HG03565 (cell line): Measurements from ENCODE around the gene LIF.

ENCODE experiments used
- ATAC-seq: cut with Tn5 transposase; IDR thresholded peaks from one replicate; pipeline ENCODE4 v1.9.1; 2021; ENCODE audit warnings: mild to moderate bottlenecking, moderate library complexity; ENCODE audit not compliant: unreplicated experiment

The LIF gene

DNA sequence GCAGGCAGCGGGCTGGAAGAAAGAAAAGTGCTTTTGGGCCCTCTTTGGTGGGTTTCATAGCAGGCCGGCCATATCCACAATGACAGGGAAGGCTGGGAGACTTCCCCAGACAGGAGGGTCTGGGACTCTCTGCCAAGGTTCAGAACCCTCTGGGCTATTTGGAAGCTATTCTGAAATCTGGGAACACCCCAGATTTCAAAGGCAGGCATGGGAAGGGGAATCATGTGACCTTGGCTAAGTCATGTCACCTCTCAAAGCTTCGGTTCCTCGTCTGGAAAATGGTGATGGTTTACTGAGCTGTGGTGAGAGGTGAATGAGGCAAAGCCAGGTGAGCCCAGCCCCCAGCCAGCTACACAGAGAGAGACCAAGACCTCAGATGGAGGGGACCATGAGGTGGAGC is 38.1 kb upstream of the LIF start:
- ATAC-seq: no peak

- no peak for ATAC-seq
These were observed 37.6 kb upstream of the LIF start for GRCh38 chr22:30284172-30284571.

- no peak for ATAC-seq
These were observed 36.8 kb upstream of the LIF start for GRCh38 chr22:30283342-30283741.

DNA sequence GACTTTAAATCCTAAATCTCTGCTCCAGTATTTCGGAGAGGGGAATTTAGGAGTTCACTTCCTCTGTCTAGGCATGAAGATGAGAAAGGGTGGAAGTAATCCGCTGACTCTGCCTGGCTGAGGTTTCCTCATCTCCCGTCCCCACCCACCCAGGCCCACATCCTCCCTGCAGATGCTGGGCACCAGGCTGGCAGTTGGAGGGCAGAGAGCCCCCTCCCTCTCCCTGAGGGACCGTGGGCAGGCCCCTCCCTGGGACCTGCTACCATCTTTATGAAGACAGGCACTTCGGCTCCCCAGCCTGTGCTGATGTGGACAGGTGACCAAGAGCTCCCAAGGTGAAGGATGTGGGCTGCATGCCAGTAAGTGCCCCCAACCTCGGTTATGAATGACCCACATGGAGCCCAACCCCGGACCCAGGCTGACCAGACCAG is 36.1 kb upstream of the LIF start:
- no peak for ATAC-seq

GRCh38 chr22:30280505-30280904 is 33.9 kb upstream of the LIF start:
- ATAC-seq: no peak

DNA sequence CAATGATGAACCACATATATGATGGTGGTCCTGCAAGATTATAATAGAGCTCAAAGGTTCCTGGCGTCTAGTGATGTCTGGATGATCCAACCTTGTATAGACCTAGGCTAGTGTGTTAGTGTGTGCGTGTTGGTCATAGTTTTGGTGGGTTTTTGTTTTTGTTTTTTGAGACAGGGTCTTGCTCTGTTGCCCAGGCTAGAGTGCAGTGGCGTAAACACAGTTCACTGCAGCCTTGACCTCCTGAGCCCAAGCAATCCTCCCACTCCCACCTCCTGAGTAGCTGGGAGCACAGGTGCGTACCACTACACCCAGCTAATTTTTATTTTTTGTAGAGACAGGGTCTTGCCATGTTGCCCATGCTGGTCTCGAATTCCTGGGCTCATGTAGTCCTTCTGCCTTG is 33.4 kb upstream of the LIF start:
- ATAC-seq: no peak

- ATAC-seq: no peak
These were observed 32.7 kb upstream of the LIF start for GRCh38 chr22:30279046-30279788.

DNA sequence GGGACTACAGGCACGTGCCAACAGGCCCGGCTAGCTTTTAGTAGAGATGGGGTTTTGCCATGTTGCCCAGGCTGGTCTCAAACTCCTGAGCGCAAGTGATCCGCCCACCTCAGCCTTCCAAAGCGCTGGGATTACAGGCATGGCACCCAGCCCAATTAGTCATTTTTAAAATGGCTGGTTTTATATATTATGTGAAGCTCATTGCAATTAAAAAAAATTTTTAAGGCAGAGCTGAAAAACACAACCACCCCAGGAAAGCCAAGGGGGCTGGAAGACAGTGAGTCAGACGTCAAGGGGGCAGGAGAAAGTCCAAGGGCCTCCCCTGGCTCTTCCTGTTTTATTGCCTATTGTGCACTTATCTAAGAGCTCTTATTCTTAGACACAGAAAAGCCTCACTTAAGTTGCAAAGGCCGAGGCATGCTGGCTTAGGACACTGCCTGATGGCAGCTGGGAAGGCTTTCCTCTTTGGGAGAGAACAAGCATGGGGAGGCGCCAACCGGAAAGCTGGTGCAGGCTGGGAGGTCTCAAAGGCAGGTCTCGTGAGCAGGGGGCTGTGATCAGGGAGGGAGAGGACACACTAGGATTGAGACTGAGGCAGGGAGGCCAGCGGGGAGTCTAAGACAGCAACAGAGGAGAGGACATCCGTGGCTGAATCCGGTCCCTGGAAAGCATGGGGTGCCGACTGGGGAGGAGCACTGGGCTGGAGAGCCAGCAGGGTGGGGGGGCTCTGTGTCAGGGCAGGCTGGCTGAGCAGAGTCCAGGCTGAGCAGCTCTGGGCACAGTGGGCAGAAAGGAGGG is 31.2 kb upstream of the LIF start:
- no peak for ATAC-seq

- ATAC-seq: no peak
These were observed 29.5 kb upstream of the LIF start for GRCh38 chr22:30276039-30276438.

DNA sequence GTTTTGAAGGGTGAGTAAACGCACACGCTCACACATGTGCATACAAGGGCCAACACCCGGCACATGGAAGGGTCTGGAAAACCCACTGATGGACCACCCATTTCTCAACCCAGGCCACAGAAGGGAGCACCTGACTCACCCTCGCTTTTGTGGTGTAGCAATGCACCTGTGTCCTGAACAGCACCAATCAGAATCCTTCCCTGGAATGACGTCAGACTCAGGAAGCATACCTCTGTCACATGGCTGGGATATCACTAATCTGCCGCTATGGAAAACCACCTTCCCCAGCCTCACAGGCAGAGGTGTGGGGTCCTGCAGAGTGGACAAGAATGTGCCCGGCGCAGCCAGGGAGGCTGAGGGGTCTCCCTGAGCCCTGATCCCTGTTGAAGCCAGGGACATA is 29.1 kb upstream of the LIF start:
- ATAC-seq: no peak

DNA sequence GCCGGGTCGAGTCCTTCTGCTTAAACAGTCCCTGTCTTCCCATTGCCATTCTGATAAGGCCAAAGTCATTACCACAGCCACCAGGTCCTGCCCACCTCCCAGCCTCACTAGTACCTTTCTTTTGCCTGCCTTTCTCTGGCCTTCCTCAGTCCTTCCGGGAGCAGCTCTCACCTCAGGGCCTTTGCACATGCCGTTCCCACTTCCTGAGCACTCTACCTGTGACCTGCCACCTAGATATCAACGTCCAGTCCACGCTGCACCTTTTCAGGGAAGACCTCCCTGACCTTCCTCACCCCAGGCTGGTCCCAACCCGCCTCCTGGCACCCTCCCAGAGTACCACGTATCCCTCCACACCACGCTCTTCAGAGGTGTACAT is 27.9 kb upstream of the LIF start:
- ATAC-seq: no peak

- no peak for ATAC-seq
These were observed 27.3 kb upstream of the LIF start for GRCh38 chr22:30273711-30274436.

DNA sequence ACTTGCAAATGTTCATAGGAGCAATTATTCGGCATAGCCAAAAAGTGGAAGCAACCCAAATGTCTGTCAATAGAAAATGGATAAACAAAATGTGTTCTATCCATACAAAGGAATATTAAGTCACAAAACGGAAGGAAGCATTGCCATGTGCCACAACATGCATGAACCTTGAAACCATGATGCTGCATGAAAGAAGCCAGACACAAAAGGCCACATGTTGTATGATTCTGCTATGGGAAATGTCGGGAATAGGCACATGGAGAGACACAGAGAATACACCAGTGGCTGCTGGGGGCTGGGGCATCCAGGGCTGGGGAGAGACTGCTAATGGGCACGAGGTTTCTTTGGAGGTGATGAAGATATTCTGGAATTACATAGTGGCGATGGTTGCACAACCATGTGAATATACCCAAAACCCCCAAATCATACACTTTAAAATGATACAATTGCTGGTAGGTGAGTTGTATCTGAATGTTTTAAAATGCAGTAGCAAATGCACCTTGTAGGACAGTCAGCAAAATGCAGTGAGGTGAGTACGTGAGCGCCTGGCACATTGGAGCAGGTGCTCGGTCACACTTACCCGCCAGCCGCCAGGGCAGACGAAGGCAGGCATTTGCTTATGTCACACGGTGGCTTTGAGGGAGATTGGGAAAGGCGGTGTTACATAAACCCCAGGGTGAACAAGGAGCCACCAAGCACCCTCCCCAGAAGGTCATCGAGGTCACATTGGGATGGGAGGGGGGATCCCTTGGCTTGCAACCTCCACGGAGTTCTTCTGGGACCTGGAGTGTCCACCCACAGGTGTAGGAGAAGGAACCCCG is 26.4 kb upstream of the LIF start:
- ATAC-seq: no peak

DNA sequence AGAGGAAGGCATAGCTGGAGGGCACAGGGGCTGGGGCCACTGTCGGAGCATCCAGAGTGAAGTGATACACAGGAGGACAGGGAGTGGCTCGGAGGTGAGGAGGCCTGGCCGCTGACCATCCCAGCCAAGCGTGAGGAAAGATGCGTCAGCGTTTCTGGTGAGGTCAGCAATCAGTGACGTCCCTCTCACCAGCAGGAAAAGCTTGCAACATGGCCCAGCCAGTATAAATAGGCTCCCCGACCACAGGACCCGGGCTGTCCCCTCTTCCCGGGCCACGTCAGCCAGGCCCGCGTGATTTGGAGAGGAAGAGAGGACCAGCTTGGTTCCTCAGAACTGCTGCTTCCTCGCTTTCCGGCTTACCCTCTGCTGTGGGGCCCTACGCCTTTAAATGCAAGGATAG is 24.3 kb upstream of the LIF start:
- ATAC-seq: no peak

GRCh38 chr22:30268331-30268730 is 21.8 kb upstream of the LIF start:
- no peak for ATAC-seq

- no peak for ATAC-seq
These were observed 21.1 kb upstream of the LIF start for GRCh38 chr22:30267382-30268302.

- ATAC-seq: no peak
These were observed 20.2 kb upstream of the LIF start, which contains the start of gene OSM for GRCh38 chr22:30266445-30267381. TSS of gene OSM (minus strand) at chr22:30266851. CDS start at chr22:30266799, 52 bp downstream.

- peak; percentile 52 for ATAC-seq
These were observed 19.4 kb upstream of the LIF start for GRCh38 chr22:30265823-30266444.
